Endothelial cell (in vitro differentiated cells): ENCODE measurements around the gene INSR. TPM values are rescaled to one million over a fixed set of nuclear protein-coding genes. Genes with fewer than 3 reads are reported as not detected.
A peak's percentile ranks its signal among the peaks of the same experiment; 100 is the strongest.
"Not testable (repeated sequence)": the region's sequence is repeated elsewhere in the genome, so short reads cannot be mapped to it uniquely, and the experiment has no call there.

Experiments
- DNase-seq: peaks from one replicate; pipeline ENCODE4 v3.0.0; 2021; ENCODE audit warnings: low spot score
- H3K27ac Mint-ChIP-seq: one replicate; pipeline ENCODE4 v1.8.0; 2021; ENCODE audit warnings: mixed read lengths, inconsistent platforms; ENCODE audit not compliant: unreplicated experiment
- H3K27me3 Mint-ChIP-seq: one replicate; pipeline ENCODE4 v1.8.0; 2021; ENCODE audit warnings: mild to moderate bottlenecking, moderate library complexity, mixed read lengths, inconsistent platforms; ENCODE audit not compliant: unreplicated experiment
- H3K36me3 Mint-ChIP-seq: one replicate; pipeline ENCODE4 v1.8.0; 2021; ENCODE audit warnings: mild to moderate bottlenecking, low read depth, mixed read lengths, inconsistent platforms; ENCODE audit not compliant: unreplicated experiment
- H3K4me1 Mint-ChIP-seq: one replicate; pipeline ENCODE4 v1.8.0; 2021; ENCODE audit warnings: mild to moderate bottlenecking, mixed read lengths, inconsistent platforms; ENCODE audit not compliant: unreplicated experiment
- H3K4me3 Mint-ChIP-seq: one replicate; pipeline ENCODE4 v1.8.0; 2021; ENCODE audit warnings: mild to moderate bottlenecking, mixed read lengths, inconsistent platforms; ENCODE audit not compliant: unreplicated experiment
- H3K9me3 Mint-ChIP-seq: one replicate; pipeline ENCODE4 v1.8.0; 2021; ENCODE audit warnings: mixed read lengths, inconsistent platforms; ENCODE audit not compliant: unreplicated experiment
- total RNA-seq: library from RNA; stranded (reverse); fragmentation: NEBNext Ultra II Directional; extraction: Animal tissue kit (Norgen Biotek cat#: 25700); gene quantifications from one replicate; pipeline ENCODE4 v1.2.1, GENCODE V29; 2021; ENCODE audit not compliant: unreplicated experiment
- TF ChIP-seq, protein P1 (sequence below): fragments of 200-600 bp; sonication (generic); IDR thresholded peaks from one replicate; pipeline ENCODE4 v1.5.0; 2021; ENCODE audit warnings: antibody characterized with exemption; ENCODE audit not compliant: unreplicated experiment

Gene INSR
- total RNA-seq, 1 donor from 2014 or later, result 28.9 TPM

DNA sequence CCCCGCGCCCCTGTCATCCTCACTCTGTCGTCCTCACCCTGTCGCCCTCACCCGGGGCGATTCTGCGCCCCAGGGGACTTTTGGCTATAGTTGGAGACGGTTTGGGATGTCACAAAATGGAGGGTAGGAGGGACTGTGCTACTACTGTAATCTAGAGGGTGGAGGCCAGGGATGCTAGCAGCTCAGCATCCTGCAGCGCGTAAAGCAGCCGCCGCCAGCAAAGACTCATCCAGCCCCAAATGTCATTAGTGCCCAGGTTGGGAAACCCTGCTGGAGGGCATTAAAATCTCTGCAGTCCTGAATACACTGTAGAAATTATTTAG lies 224.3 kb downstream of the INSR start:
- H3K4me1 Mint-ChIP-seq, result peaks cover 4% of the 10 kb centered on the region
- H3K4me3 Mint-ChIP-seq, result peak overlapping the region; percentile 96
- peaks cover 28% of the 10 kb centered on the region for H3K36me3 Mint-ChIP-seq
- no peaks in the 10 kb centered on the region for H3K27me3 Mint-ChIP-seq
- no peak for DNase-seq
- TF ChIP-seq, protein P1, sequence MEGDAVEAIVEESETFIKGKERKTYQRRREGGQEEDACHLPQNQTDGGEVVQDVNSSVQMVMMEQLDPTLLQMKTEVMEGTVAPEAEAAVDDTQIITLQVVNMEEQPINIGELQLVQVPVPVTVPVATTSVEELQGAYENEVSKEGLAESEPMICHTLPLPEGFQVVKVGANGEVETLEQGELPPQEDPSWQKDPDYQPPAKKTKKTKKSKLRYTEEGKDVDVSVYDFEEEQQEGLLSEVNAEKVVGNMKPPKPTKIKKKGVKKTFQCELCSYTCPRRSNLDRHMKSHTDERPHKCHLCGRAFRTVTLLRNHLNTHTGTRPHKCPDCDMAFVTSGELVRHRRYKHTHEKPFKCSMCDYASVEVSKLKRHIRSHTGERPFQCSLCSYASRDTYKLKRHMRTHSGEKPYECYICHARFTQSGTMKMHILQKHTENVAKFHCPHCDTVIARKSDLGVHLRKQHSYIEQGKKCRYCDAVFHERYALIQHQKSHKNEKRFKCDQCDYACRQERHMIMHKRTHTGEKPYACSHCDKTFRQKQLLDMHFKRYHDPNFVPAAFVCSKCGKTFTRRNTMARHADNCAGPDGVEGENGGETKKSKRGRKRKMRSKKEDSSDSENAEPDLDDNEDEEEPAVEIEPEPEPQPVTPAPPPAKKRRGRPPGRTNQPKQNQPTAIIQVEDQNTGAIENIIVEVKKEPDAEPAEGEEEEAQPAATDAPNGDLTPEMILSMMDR, result no peak
- H3K27ac Mint-ChIP-seq, result peak overlapping the region; percentile 36
- H3K9me3 Mint-ChIP-seq, result peaks cover 8% of the 10 kb centered on the region

DNA sequence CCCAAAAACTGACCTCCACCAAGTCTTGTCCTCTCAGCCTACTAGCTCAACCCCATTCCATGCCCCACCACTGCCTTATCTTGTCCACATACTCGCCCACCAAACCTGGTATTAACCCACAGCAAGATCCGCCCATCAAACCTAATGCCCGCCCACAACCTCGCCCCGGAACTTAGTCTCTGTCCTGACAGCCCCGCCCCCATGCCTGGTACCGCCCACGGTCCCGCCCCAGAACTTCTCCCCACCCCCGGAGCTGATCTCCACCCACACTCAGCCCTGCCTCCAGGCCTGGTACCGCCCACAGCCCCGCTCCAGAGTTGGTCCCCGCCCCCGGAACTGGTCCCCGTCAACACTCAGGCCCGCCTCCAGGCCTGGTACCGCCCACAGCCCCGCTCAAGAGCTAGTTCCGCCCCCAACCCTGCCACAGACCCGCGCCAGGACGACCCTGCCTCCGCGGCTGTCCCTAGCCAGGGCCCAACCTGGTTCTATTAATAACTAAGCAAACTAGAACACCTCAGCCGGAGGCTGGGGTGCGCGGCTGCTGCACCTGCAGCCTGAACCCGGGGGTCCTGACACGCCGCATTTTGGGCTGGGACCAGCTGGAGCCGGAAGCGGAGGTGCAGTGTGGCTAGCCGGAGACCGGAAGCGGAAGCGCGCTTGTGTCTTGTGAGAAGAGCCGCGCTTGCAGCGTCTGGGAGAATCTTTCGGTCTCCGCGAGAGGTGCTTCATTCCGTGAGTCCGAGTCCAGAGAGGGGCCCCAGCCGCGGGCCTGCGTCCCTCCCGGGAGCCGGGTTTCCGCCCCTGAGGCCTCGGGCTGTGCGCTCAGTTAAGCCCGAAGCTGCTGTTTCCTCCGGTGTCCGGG lies 224.9 kb downstream of the INSR start, which contains the start of gene ZNF557:
TSS of gene ZNF557 (plus strand) at position 662 of the 862 bp plus-strand sequence. CDS start 5,372 bp downstream, outside the sequence.
- H3K36me3 Mint-ChIP-seq, result peaks cover 24% of the 10 kb centered on the region

DNA sequence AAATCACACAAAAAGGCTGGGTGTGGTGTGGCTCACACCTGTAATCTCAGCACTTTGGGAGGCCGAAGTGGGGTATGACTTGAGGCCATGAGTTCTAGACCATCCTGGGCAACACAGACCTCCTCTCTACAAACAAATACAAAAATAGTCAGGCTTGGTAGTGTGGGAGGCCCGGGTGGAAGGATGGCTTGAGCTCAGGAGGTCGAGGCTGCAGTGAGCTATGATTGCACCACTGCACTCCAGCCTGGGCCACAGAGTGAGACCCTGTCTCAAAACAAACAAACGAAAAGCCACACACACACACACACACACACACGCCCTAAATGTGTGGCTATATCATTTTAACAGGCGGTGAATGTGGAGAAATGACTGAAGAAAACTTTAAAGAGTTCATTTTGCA lies 225.6 kb downstream of the INSR start:
- TF ChIP-seq, protein P1, result no peak
- peaks cover 4% of the 10 kb centered on the region for H3K4me1 Mint-ChIP-seq
- no peaks in the 10 kb centered on the region for H3K27me3 Mint-ChIP-seq
- H3K4me3 Mint-ChIP-seq, result peak overlapping the region; percentile 96
- peaks cover 20% of the 10 kb centered on the region for H3K36me3 Mint-ChIP-seq
- no peak for DNase-seq
- no peak overlapping the region for H3K27ac Mint-ChIP-seq
- peaks cover 8% of the 10 kb centered on the region for H3K9me3 Mint-ChIP-seq

More for the DNA sequence above, 224.9 kb downstream of the INSR start, which contains the start of gene ZNF557:
- H3K27me3 Mint-ChIP-seq, result no peaks in the 10 kb centered on the region
- DNase-seq, result peak; percentile 94
- peak within 1 kb of the TSS; percentile 96 for H3K4me3 Mint-ChIP-seq
- TF ChIP-seq, protein P1, result no peak
- peaks cover 4% of the 10 kb centered on the region for H3K4me1 Mint-ChIP-seq
- H3K9me3 Mint-ChIP-seq, result peaks cover 8% of the 10 kb centered on the region
- peak within 1 kb of the TSS; percentile 80 for H3K27ac Mint-ChIP-seq

DNA sequence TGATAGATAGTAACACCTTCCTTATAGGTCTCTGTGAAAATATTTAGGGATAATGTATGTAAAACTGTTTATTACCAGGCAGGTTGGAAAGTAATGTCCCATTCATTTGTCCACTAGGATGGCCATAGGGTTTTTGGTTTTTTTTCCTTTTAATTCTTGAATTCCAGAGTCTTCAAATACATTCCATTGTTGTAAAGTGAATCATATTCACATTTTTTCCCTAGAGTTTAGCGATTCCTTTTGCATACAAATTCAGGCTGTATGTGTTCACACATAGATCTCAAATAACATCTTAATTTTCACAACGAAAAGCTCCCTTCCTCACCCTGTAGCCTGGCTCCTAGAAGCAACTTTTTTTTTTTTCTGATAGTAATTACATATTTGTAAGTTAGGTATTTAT lies 226.5 kb downstream of the INSR start:
- TF ChIP-seq, protein P1, result no peak
- Mint-ChIP-seq H3K36me3 (peaks cover 15% of the 10 kb centered on the region), H3K4me1 (peaks cover 4% of the 10 kb centered on the region), H3K9me3 (peaks cover 8% of the 10 kb centered on the region), H3K27ac (no peak overlapping the region), H3K4me3 (no peak overlapping the region), H3K27me3 (no peaks in the 10 kb centered on the region)
- DNase-seq, result no peak

DNA sequence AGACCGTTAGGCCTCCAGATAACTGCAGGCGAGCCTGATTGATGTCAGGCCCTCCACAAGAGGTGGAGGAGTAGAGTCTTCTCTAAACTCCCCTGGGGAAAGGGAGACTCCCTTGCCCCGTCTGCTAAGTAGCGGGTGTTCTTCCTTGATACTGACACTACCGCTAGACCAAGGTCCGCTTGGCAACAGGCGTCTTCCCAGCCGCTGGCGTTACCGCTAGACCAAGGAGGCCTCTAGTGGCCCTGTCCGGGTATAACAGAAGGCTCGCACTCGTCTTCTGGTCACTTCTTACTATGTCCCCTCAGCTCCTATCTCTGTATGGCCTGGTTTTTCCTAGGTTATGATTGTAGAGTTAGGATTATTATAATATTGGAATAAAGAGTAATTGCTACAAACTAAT lies 227.1 kb downstream of the INSR start:
- H3K27ac Mint-ChIP-seq, H3K9me3 Mint-ChIP-seq, H3K27me3 Mint-ChIP-seq, H3K4me3 Mint-ChIP-seq, H3K4me1 Mint-ChIP-seq, DNase-seq, H3K36me3 Mint-ChIP-seq: not testable (repeated sequence)
